GM12891 (cell line): ENCODE measurements around the gene WDR20.

Source experiments
- POLR2A ChIP-seq: IDR thresholded peaks from 2 replicates; pipeline ENCODE4 v1.6.1; 2011; ENCODE audit warnings: low read depth, low read length, control low read depth
- POLR2AphosphoS5 ChIP-seq: IDR thresholded peaks from 2 replicates; pipeline ENCODE4 v1.6.1; 2011; ENCODE audit warnings: low read depth, low read length, control low read depth

DNA sequence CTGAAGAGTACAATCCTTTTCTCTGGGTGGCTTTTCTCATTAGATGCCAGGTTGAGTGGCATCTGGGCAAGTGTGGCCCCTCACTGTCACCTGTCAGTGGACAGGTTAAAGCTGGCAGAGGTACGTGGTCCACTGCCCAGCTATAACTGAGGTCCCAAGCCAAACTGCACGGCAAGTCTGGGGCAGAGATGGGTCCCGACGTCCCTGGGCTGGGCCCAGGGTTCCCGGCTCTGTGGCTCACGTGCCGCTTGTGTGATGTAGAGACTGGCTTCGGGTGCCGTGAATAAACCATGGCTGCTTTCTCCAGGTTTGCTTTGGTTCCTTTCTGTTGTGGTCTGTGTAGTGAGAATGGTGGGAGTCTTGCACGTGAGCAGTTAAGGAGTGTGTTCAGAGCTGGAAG is 77.7 kb downstream of the WDR20 start:
- TF ChIP-seq POLR2A = no peak
- TF ChIP-seq POLR2AphosphoS5 = no peak
